WTC11 (cell line): ENCODE data around the gene MRPS34. TPM values are rescaled to one million over a fixed set of nuclear protein-coding genes. Genes with fewer than 3 reads are reported as not detected.

ENCODE experiments used
- AFF4 ChIP-seq: sonication (generic); formaldehyde crosslinking; IDR thresholded peaks from 2 replicates; pipeline ENCODE4 v1.8.1; 2023; ENCODE audit warnings: mild to moderate bottlenecking, missing genetic modification reagents, borderline replicate concordance
- ARID4B ChIP-seq: sonication (generic); formaldehyde crosslinking; IDR thresholded peaks from 2 replicates; pipeline ENCODE4 v1.8.0; 2023; ENCODE audit warnings: missing genetic modification reagents, mild to moderate bottlenecking, borderline replicate concordance
- ATF3 ChIP-seq: sonication (generic); formaldehyde crosslinking; conservative IDR thresholded peaks from 2 replicates; pipeline ENCODE4 v1.8.1; 2022; ENCODE audit warnings: mild to moderate bottlenecking, missing genetic modification reagents
- CBFB ChIP-seq: sonication (generic); formaldehyde crosslinking; IDR thresholded peaks from 2 replicates; pipeline ENCODE4 v1.8.1; 2022; ENCODE audit warnings: mild to moderate bottlenecking, low read depth, missing genetic modification reagents
- CDX4 ChIP-seq: fragments of 250-450 bp; sonication (Bioruptor Pico); IDR thresholded peaks from 2 replicates; pipeline ENCODE4 v1.9.0; 2021; ENCODE audit warnings: moderate library complexity, mild to moderate bottlenecking, inconsistent platforms, borderline replicate concordance
- CREM ChIP-seq: sonication (generic); formaldehyde crosslinking; IDR thresholded peaks from 2 replicates; pipeline ENCODE4 v1.8.1; 2022; ENCODE audit warnings: mild to moderate bottlenecking, missing genetic modification reagents, moderate library complexity
- E2F1 ChIP-seq: sonication (generic); formaldehyde crosslinking; IDR thresholded peaks from 2 replicates; pipeline ENCODE4 v1.8.0; 2022; ENCODE audit warnings: mild to moderate bottlenecking, missing genetic modification reagents
- EMX1 ChIP-seq: fragments of 250-450 bp; sonication (Bioruptor Pico); IDR thresholded peaks from 2 replicates; pipeline ENCODE4 v1.8.0; 2021; ENCODE audit warnings: mild to moderate bottlenecking
- FOXK1 ChIP-seq: sonication (generic); formaldehyde crosslinking; IDR thresholded peaks from 2 replicates; pipeline ENCODE4 v1.8.0; 2022; ENCODE audit warnings: mild to moderate bottlenecking, moderate library complexity, missing genetic modification reagents
- FOXP1 ChIP-seq: sonication (generic); formaldehyde crosslinking; IDR thresholded peaks from 2 replicates; pipeline ENCODE4 v1.8.0; 2022; ENCODE audit warnings: missing genetic modification reagents, mild to moderate bottlenecking, moderate library complexity, borderline replicate concordance
- FOXP4 ChIP-seq: sonication (generic); formaldehyde crosslinking; IDR thresholded peaks from 2 replicates; pipeline ENCODE4 v1.8.0; 2022; ENCODE audit warnings: mild to moderate bottlenecking, missing genetic modification reagents
- GTF2I ChIP-seq: fragments of 250-450 bp; sonication (Bioruptor Pico); conservative IDR thresholded peaks from 2 replicates; pipeline ENCODE4 v1.4.0; 2021; ENCODE audit warnings: mild to moderate bottlenecking
- IRF1 ChIP-seq: sonication (generic); formaldehyde crosslinking; IDR thresholded peaks from 2 replicates; pipeline ENCODE4 v1.8.0; 2023; ENCODE audit warnings: missing genetic modification reagents
- NFYB ChIP-seq: sonication (generic); formaldehyde crosslinking; conservative IDR thresholded peaks from 2 replicates; pipeline ENCODE4 v1.8.0; 2022; ENCODE audit warnings: low read depth, missing genetic modification reagents
- NR1H2 ChIP-seq: sonication (generic); formaldehyde crosslinking; IDR thresholded peaks from 2 replicates; pipeline ENCODE4 v1.9.0; 2021; ENCODE audit warnings: mild to moderate bottlenecking, moderate library complexity, missing genetic modification reagents
- PRDM15 ChIP-seq: sonication (generic); formaldehyde crosslinking; IDR thresholded peaks from 2 replicates; pipeline ENCODE4 v1.8.0; 2022; ENCODE audit warnings: missing genetic modification reagents
- RELA ChIP-seq: sonication (generic); formaldehyde crosslinking; IDR thresholded peaks from 2 replicates; pipeline ENCODE4 v1.8.1; 2022; ENCODE audit warnings: missing genetic modification reagents, mild to moderate bottlenecking, borderline replicate concordance
- ZNF232 ChIP-seq: sonication (generic); formaldehyde crosslinking; IDR thresholded peaks from 2 replicates; pipeline ENCODE4 v1.8.0; 2022; ENCODE audit warnings: mild to moderate bottlenecking, missing genetic modification reagents
- ZNF423 ChIP-seq: fragments of 250-450 bp; sonication (Bioruptor Pico); IDR thresholded peaks from 2 replicates; pipeline ENCODE4 v2.1.2; 2022; ENCODE audit warnings: mild to moderate bottlenecking, moderate library complexity
- total RNA-seq: library from RNA; stranded (reverse); gene quantifications from 3 replicates; pipeline ENCODE4 v1.2.3, GENCODE V29; 2021

The MRPS34 gene
- total RNA-seq, 1 experiment from 2014 or later, result 258 TPM

- peak; percentile 82; the same call in 1 of the 2 replicates for TF ChIP-seq IRF1
- TF ChIP-seq ZNF423 (CRISPR knock-in tag), result no peak
- peak; percentile 86 for TF ChIP-seq FOXK1 (CRISPR knock-in tag)
- TF ChIP-seq E2F1 (CRISPR knock-in tag), result 0 out of 2 replicates have a peak, but pooled peaks have one; percentile 68
- TF ChIP-seq NR1H2 (CRISPR knock-in tag), result no peak
- TF ChIP-seq RELA, result peak; percentile 91; the same call in 1 of the 2 replicates
- peak; percentile 67; the same call in 1 of the 2 replicates for TF ChIP-seq ARID4B (CRISPR knock-in tag)
- TF ChIP-seq GTF2I (CRISPR knock-in tag), result no peak
- TF ChIP-seq FOXP1 (CRISPR knock-in tag), result peak; percentile 91
- TF ChIP-seq NFYB (CRISPR knock-in tag), result peak; percentile 46
- TF ChIP-seq FOXP4 (CRISPR knock-in tag), result peak; percentile 96
- TF ChIP-seq PRDM15, result 0 out of 2 replicates have a peak, but pooled peaks have one; percentile 52
- TF ChIP-seq ATF3 (CRISPR knock-in tag), result 0 out of 2 replicates have a peak, but pooled peaks have one; percentile 42
- TF ChIP-seq CBFB, result no peak
- TF ChIP-seq CDX4 (CRISPR knock-in tag), result no peak
- peak; percentile 20; the same call in 1 of the 2 replicates for TF ChIP-seq CREM (CRISPR knock-in tag)
- TF ChIP-seq EMX1 (CRISPR knock-in tag), result no peak
- TF ChIP-seq ZNF232 (CRISPR knock-in tag), result peak; percentile 72; the same call in 1 of the 2 replicates
- peak; percentile 45; the same call in 1 of the 2 replicates for TF ChIP-seq AFF4 (CRISPR knock-in tag)
These were observed 9.1 kb downstream of the MRPS34 start (continued) for GRCh38 chr16:1763521-1764511.
